GM12878 (cell line): ENCODE data around the gene PRUNE2. TPM values are rescaled to one million over a fixed set of nuclear protein-coding genes. Genes with fewer than 3 reads are reported as not detected.

Source experiments
- ATAC-seq: fragments of 200-7000 bp; cut with Tn5 transposase; 3 replicates; pipeline ENCODE4 v1.9.1; 2020; ENCODE audit warnings: mild to moderate bottlenecking, moderate library complexity
- BruUV-seq: library from RNA; stranded (reverse); fragments of 400-500 nt; replicated peaks from 2 replicates; lab custom pipeline; 2021; lab: Mats Ljungman, UMichigan
- CTCF ChIA-PET: fragments of 300-600 bp; sonication (Branson Sonifier 250); formaldehyde crosslinking; extraction: SDS; loops from one replicate; lab custom pipeline; 2021; ENCODE audit warnings: inconsistent platforms; lab: Yijun Ruan, JAX
- POLR2A ChIA-PET: fragments of 350-600 bp; formaldehyde crosslinking; extraction: SDS; loops from one replicate; lab custom pipeline; 2021; ENCODE audit warnings: inconsistent platforms; lab: Charles Lee
- RAD21 ChIA-PET: fragments of 300-600 bp; sonication (Branson Sonifier 250); formaldehyde crosslinking; loops from one replicate; lab custom pipeline; 2023; ENCODE audit warnings: antibody characterized with exemption; ENCODE audit not compliant: unreplicated experiment; lab: Charles Lee
- SMC1A ChIA-PET: fragments of 300-600 bp; sonication (Branson Sonifier 250); formaldehyde crosslinking; loops from one replicate; lab custom pipeline; 2023; ENCODE audit not compliant: unreplicated experiment, uncharacterized antibody; lab: Charles Lee
- DNase-seq: peaks from one replicate; pipeline ENCODE4 v3.0.0-alpha.2; 2011; ENCODE audit warnings: low read depth, low spot score
- FAIRE-seq: peaks from 3 replicates; lab custom pipeline; 2011; peaks lifted over from hg19 to GRCh38; lab: Jason Lieb, UNC
- H2AFZ ChIP-seq: 2 replicates; pipeline ENCODE4 v1.6.0; 2011; ENCODE audit warnings: low read depth, low read length, control low read depth; ENCODE audit not compliant: control insufficient read depth
- H3K27ac ChIP-seq: 2 replicates; pipeline ENCODE4 v1.5.1; 2011; ENCODE audit warnings: control low read depth; ENCODE audit not compliant: control insufficient read depth, insufficient read depth
- H3K27me3 ChIP-seq, 2 experiments: replicated peaks in 1 of 2; 2 replicates each; pipeline versions ENCODE4 v1.6.0 to v1.6.1; 2011; ENCODE audit warnings: low read length in 1 of 2; ENCODE audit not compliant: control insufficient read depth in 2 of 2, insufficient read depth in 2 of 2
- H3K36me3 ChIP-seq, 2 experiments: 2 replicates each; pipeline ENCODE4 v1.5.1; 2011; ENCODE audit warnings: low read length in 1 of 2; ENCODE audit not compliant: control insufficient read depth in 2 of 2, insufficient read depth in 2 of 2
- H3K4me1 ChIP-seq: 2 replicates; pipeline ENCODE4 v1.6.1; 2011; ENCODE audit warnings: mild to moderate bottlenecking, low read length, moderate library complexity, mixed read lengths; ENCODE audit not compliant: control insufficient read depth, insufficient read depth
- H3K4me2 ChIP-seq: 2 replicates; pipeline ENCODE4 v1.6.0; 2011; ENCODE audit warnings: control low read depth; ENCODE audit not compliant: control insufficient read depth, insufficient read depth
- H3K4me3 ChIP-seq: fragments of 200-600 bp; sonication (generic); 2 replicates; pipeline ENCODE4 v1.5.1; 2016
- H3K79me2 ChIP-seq: 2 replicates; pipeline ENCODE4 v1.6.0; 2011; ENCODE audit warnings: low read length; ENCODE audit not compliant: control insufficient read depth, insufficient read depth
- H3K9ac ChIP-seq: 2 replicates; pipeline ENCODE4 v1.8.0; 2011; ENCODE audit warnings: low read length, control low read depth, mixed read lengths; ENCODE audit not compliant: control insufficient read depth, insufficient read depth
- H3K9me3 ChIP-seq: replicated peaks from 3 replicates; pipeline ENCODE4 v1.5.1; 2011; ENCODE audit warnings: mild to moderate bottlenecking, low read length; ENCODE audit not compliant: control insufficient read depth, insufficient read depth
- H4K20me1 ChIP-seq: 2 replicates; pipeline ENCODE4 v1.6.0; 2011; ENCODE audit not compliant: control insufficient read depth, insufficient read depth
- BMI1 ChIP-seq: fragments of 450-650 bp; IDR thresholded peaks from 2 replicates; pipeline ENCODE4 v1.6.1; 2016; ENCODE audit warnings: mild to moderate bottlenecking, moderate library complexity, borderline replicate concordance
- CHD4 ChIP-seq: fragments of 200-600 bp; sonication (generic); IDR thresholded peaks from 2 replicates; pipeline ENCODE4 v1.6.1; 2016; ENCODE audit warnings: mild to moderate bottlenecking
- CREM ChIP-seq: IDR thresholded peaks from 2 replicates; pipeline ENCODE4 v1.6.1; 2014; ENCODE audit warnings: antibody characterized with exemption, low read depth
- ETV6 ChIP-seq, 2 experiments: fragments of 450-650 bp in 1 of 2; IDR thresholded peaks in 1 of 2; conservative IDR thresholded peaks in 1 of 2; 2 replicates each; pipeline ENCODE4 v1.6.1; 2014; ENCODE audit warnings: antibody characterized with exemption in 1 of 2, borderline replicate concordance in 1 of 2, low read depth in 1 of 2, mild to moderate bottlenecking in 1 of 2, moderate library complexity in 1 of 2
- LARP7 ChIP-seq: fragments of 450-650 bp; IDR thresholded peaks from 2 replicates; pipeline ENCODE4 v1.6.1; 2017; ENCODE audit warnings: mild to moderate bottlenecking
- NBN ChIP-seq: fragments of 450-650 bp; IDR thresholded peaks from 2 replicates; pipeline ENCODE4 v1.6.1; 2016
- NR2C1 ChIP-seq: fragments of 450-650 bp; IDR thresholded peaks from 2 replicates; pipeline ENCODE4 v1.6.1; 2017; ENCODE audit warnings: antibody characterized with exemption, mild to moderate bottlenecking, moderate library complexity
- SRF ChIP-seq, 2 experiments: IDR thresholded peaks; 2 replicates each; pipeline ENCODE4 v1.6.1; 2011; ENCODE audit warnings: low read depth in 2 of 2, low read length in 2 of 2, mild to moderate bottlenecking in 1 of 2, moderate library complexity in 1 of 2
- YY1 ChIP-seq: IDR thresholded peaks from 2 replicates; pipeline ENCODE4 v1.6.1; 2011; ENCODE audit warnings: low read depth, mild to moderate bottlenecking, low read length
- ZNF24 ChIP-seq: fragments of 450-650 bp; IDR thresholded peaks from 2 replicates; pipeline ENCODE4 v1.6.1; 2017; ENCODE audit warnings: antibody characterized with exemption, mild to moderate bottlenecking
- WGBS: methylation state at CpG from one replicate; pipeline ENCODE4 v1.1.6; 2016; ENCODE audit warnings: low lambda C conversion rate; ENCODE audit not compliant: insufficient replicate concordance, insufficient coverage; ENCODE audit errors: missing lambda C conversion rate; 5-methylcytosine and 5-hydroxymethylcytosine counted together
- in situ Hi-C: fragments of 300-500 bp; cut with MboI; formaldehyde crosslinking; loops from 9 replicates; pipeline ENCODE4 v1.14.3; 2018; ENCODE audit warnings: mixed read lengths
- intact Hi-C: fragments of 100-400 bp; cut with micrococcal nuclease; formaldehyde crosslinking; loops from one replicate; pipeline ENCODE4 v1.14.2; 2022; ENCODE audit not compliant: unreplicated experiment
- polyA plus RNA-seq, 11 experiments: library from polyadenylated mRNA; depleted of rRNA in 4 of 11; unstranded in 6 of 11; stranded (reverse) in 5 of 11; fragments of >200 nt; fragmentation: Nextera tagmentation in 4 of 11; fragmentation: Illumina TruSeq in 1 of 11; extraction: Ambion mirVana in 4 of 11; extraction: Trizol in 1 of 11; gene quantifications; 1 replicate in 1 of 11; 2 replicates in 10 of 11; pipeline versions ENCODE4 v1.2.1 to v1.2.3, GENCODE V29; 2011 to 2016; ENCODE audit warnings: inconsistent platforms in 2 of 11, missing spikeins in 2 of 11, low read depth in 1 of 11
- total RNA-seq, 4 experiments: library from RNA; depleted of rRNA in 3 of 4; stranded (reverse); fragments of >200 nt in 3 of 4; fragmentation: Illumina TruSeq in 1 of 4; extraction: Trizol in 1 of 4; gene quantifications; 2 replicates each; pipeline versions ENCODE4 v1.2.1 to v1.2.3, GENCODE V29; 2013 to 2021
- TF ChIP-seq, protein P1 (sequence below): fragments of 450-650 bp; IDR thresholded peaks from 2 replicates; pipeline ENCODE4 v1.6.1; 2017; ENCODE audit warnings: mild to moderate bottlenecking, moderate library complexity
- TF ChIP-seq, protein P2 (sequence below): fragments of 450-650 bp; IDR thresholded peaks from 2 replicates; pipeline ENCODE4 v1.6.1; 2016; ENCODE audit warnings: mild to moderate bottlenecking
- TF ChIP-seq, protein P3 (sequence below): fragments of 450-650 bp; IDR thresholded peaks from 2 replicates; pipeline ENCODE4 v1.6.1; 2017; ENCODE audit warnings: mild to moderate bottlenecking
- TF ChIP-seq, protein P4 (sequence below): IDR thresholded peaks from 2 replicates; pipeline ENCODE4 v1.6.1; 2012; ENCODE audit warnings: low read length, inconsistent platforms

Gene PRUNE2
- total and polyA plus RNA-seq, 10 of the 15 experiments (the other 5 are each of a cell fraction or from before 2014, with no cell fraction given) = 0.07 to 0.63 (median 0.25) TPM

DNA sequence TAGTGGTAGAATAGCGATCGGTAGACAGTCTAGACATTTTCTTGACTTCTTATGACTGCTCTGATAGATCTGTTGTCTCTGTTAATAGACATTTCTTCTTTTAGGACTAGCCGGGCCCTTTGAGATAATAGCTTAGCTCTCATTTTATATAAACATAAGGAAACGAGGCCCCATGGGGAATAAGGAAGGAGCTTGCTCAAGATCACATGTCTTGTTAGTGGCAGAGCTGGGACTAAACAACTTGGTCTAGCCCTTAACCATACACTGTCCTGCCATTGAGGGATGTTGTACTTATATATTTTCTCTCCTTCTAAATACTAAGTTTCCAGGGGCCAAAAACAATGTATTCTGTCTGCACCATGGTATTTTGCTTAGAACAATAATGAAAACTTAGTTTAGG is 306.9 kb downstream of the PRUNE2 start:
- intact Hi-C loops = no loop called here
- no peak for FAIRE-seq
- Histone ChIP-seq H3K79me2 (no peaks in the 10 kb centered on the region), H4K20me1 (no peaks in the 10 kb centered on the region), H3K9ac (no peak overlapping the region), H3K4me3 (no peak overlapping the region), H3K27ac (no peak overlapping the region), H3K36me3 (no peaks in the 10 kb centered on the region), H3K4me1 (no peaks in the 10 kb centered on the region), H3K9me3 (no peaks in the 10 kb centered on the region), H3K4me2 (no peak overlapping the region), H3K27me3 (no peaks in the 10 kb centered on the region), H2AFZ (no peak overlapping the region)
- 64% methylated on average over 4 of the region's 4 CpGs for WGBS
- RAD21 ChIA-PET = no interaction called here
- ATAC-seq = no peak
- in situ Hi-C loops = no loop called here
- CTCF ChIA-PET = no interaction called here
- TF ChIP-seq BMI1 (no peak), SRF (IDR thresholded peaks at IDR 0.05; ENCODE audit: low read depth in 2 of 2, low read length in 2 of 2) (no peak), NBN (no peak), NR2C1 (no peak), ZNF24 (no peak), ETV6 (conservative IDR thresholded peaks at IDR 0.05 in 1 of 2, IDR thresholded peaks at IDR 0.05 in 1 of 2; ENCODE audit: borderline replicate concordance in 1 of 2, low read depth in 1 of 2) (no peak), CHD4 (no peak), CREM (no peak), LARP7 (no peak), YY1 (no peak)
- TF ChIP-seq, protein P1, sequence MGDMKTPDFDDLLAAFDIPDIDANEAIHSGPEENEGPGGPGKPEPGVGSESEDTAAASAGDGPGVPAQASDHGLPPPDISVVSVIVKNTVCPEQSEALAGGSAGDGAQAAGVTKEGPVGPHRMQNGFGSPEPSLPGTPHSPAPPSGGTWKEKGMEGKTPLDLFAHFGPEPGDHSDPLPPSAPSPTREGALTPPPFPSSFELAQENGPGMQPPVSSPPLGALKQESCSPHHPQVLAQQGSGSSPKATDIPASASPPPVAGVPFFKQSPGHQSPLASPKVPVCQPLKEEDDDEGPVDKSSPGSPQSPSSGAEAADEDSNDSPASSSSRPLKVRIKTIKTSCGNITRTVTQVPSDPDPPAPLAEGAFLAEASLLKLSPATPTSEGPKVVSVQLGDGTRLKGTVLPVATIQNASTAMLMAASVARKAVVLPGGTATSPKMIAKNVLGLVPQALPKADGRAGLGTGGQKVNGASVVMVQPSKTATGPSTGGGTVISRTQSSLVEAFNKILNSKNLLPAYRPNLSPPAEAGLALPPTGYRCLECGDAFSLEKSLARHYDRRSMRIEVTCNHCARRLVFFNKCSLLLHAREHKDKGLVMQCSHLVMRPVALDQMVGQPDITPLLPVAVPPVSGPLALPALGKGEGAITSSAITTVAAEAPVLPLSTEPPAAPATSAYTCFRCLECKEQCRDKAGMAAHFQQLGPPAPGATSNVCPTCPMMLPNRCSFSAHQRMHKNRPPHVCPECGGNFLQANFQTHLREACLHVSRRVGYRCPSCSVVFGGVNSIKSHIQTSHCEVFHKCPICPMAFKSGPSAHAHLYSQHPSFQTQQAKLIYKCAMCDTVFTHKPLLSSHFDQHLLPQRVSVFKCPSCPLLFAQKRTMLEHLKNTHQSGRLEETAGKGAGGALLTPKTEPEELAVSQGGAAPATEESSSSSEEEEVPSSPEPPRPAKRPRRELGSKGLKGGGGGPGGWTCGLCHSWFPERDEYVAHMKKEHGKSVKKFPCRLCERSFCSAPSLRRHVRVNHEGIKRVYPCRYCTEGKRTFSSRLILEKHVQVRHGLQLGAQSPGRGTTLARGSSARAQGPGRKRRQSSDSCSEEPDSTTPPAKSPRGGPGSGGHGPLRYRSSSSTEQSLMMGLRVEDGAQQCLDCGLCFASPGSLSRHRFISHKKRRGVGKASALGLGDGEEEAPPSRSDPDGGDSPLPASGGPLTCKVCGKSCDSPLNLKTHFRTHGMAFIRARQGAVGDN = no peak
- TF ChIP-seq, protein P2, sequence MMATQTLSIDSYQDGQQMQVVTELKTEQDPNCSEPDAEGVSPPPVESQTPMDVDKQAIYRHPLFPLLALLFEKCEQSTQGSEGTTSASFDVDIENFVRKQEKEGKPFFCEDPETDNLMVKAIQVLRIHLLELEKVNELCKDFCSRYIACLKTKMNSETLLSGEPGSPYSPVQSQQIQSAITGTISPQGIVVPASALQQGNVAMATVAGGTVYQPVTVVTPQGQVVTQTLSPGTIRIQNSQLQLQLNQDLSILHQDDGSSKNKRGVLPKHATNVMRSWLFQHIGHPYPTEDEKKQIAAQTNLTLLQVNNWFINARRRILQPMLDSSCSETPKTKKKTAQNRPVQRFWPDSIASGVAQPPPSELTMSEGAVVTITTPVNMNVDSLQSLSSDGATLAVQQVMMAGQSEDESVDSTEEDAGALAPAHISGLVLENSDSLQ = no peak
- TF ChIP-seq, protein P3, sequence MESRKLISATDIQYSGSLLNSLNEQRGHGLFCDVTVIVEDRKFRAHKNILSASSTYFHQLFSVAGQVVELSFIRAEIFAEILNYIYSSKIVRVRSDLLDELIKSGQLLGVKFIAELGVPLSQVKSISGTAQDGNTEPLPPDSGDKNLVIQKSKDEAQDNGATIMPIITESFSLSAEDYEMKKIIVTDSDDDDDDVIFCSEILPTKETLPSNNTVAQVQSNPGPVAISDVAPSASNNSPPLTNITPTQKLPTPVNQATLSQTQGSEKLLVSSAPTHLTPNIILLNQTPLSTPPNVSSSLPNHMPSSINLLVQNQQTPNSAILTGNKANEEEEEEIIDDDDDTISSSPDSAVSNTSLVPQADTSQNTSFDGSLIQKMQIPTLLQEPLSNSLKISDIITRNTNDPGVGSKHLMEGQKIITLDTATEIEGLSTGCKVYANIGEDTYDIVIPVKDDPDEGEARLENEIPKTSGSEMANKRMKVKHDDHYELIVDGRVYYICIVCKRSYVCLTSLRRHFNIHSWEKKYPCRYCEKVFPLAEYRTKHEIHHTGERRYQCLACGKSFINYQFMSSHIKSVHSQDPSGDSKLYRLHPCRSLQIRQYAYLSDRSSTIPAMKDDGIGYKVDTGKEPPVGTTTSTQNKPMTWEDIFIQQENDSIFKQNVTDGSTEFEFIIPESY = no peak
- TF ChIP-seq, protein P4, sequence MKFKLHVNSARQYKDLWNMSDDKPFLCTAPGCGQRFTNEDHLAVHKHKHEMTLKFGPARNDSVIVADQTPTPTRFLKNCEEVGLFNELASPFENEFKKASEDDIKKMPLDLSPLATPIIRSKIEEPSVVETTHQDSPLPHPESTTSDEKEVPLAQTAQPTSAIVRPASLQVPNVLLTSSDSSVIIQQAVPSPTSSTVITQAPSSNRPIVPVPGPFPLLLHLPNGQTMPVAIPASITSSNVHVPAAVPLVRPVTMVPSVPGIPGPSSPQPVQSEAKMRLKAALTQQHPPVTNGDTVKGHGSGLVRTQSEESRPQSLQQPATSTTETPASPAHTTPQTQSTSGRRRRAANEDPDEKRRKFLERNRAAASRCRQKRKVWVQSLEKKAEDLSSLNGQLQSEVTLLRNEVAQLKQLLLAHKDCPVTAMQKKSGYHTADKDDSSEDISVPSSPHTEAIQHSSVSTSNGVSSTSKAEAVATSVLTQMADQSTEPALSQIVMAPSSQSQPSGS = no peak
- BruUV-seq = no TSS peak
- no peak for DNase-seq
- SMC1A ChIA-PET = no interaction called here
- POLR2A ChIA-PET = no interaction called here
